Keratinocyte (primary cell): ENCODE data around the gene PARD3B. TPM values are rescaled to one million over a fixed set of nuclear protein-coding genes. Genes with fewer than 3 reads are reported as not detected.

Experiments used
- DNase-seq: peaks from one replicate; pipeline ENCODE4 v3.0.0-alpha.2; 2011; ENCODE audit warnings: low read depth, missing footprints, low spot score
- FAIRE-seq: peaks from 2 replicates; lab custom pipeline; 2011; peaks lifted over from hg19 to GRCh38; lab: Jason Lieb, UNC
- H2AFZ ChIP-seq: 2 replicates; pipeline ENCODE4 v1.6.0; 2012; ENCODE audit warnings: low read length, control low read depth, inconsistent platforms; ENCODE audit not compliant: control insufficient read depth
- H3K27ac ChIP-seq: 2 replicates; pipeline ENCODE4 v1.5.1; 2011; ENCODE audit warnings: low read length; ENCODE audit not compliant: control insufficient read depth, insufficient read depth
- H3K27me3 ChIP-seq: 3 replicates; pipeline ENCODE4 v1.6.0; 2011; ENCODE audit warnings: low read length; ENCODE audit not compliant: control insufficient read depth, insufficient read depth; ENCODE audit errors: extremely low read depth
- H3K36me3 ChIP-seq, 2 experiments: 2 replicates in 1 of 2; 3 replicates in 1 of 2; pipeline ENCODE4 v1.5.1; 2011; ENCODE audit warnings: low read length in 2 of 2, mild to moderate bottlenecking in 1 of 2; ENCODE audit not compliant: control insufficient read depth in 2 of 2, insufficient read depth in 2 of 2; ENCODE audit errors: extremely low read depth in 1 of 2
- H3K4me1 ChIP-seq: 3 replicates; pipeline ENCODE4 v1.5.1; 2011; ENCODE audit warnings: low read length; ENCODE audit not compliant: control insufficient read depth, insufficient read depth; ENCODE audit errors: extremely low read depth
- H3K4me2 ChIP-seq: 3 replicates; pipeline ENCODE4 v1.6.0; 2011; ENCODE audit warnings: low read depth, low read length; ENCODE audit not compliant: control insufficient read depth, insufficient read depth; ENCODE audit errors: extremely low read depth
- H3K4me3 ChIP-seq, 3 experiments: fragments of 200-600 bp in 1 of 3; sonication (generic) in 1 of 3; 2 replicates in 2 of 3; 3 replicates in 1 of 3; pipeline ENCODE4 v1.5.1; 2011 to 2016; ENCODE audit warnings: low read length in 3 of 3, mild to moderate bottlenecking in 3 of 3, control low read depth in 2 of 3, inconsistent platforms in 1 of 3, low read depth in 1 of 3, mixed read lengths in 1 of 3, mixed run types in 1 of 3, moderate library complexity in 1 of 3; ENCODE audit not compliant: control insufficient read depth in 2 of 3, insufficient read depth in 2 of 3; ENCODE audit errors: extremely low read depth in 1 of 3
- H3K79me2 ChIP-seq: 2 replicates; pipeline ENCODE4 v1.6.0; 2012; ENCODE audit warnings: low read length; ENCODE audit not compliant: control insufficient read depth, insufficient read depth
- H3K9ac ChIP-seq: 3 replicates; pipeline ENCODE4 v1.6.0; 2011; ENCODE audit warnings: low read length; ENCODE audit not compliant: control insufficient read depth, insufficient read depth; ENCODE audit errors: extremely low read depth
- H3K9me1 ChIP-seq: 3 replicates; pipeline ENCODE4 v1.6.0; 2011; ENCODE audit warnings: low read length; ENCODE audit not compliant: control insufficient read depth, insufficient read depth; ENCODE audit errors: extremely low read depth
- H3K9me3 ChIP-seq: 2 replicates; pipeline ENCODE4 v1.5.1; 2012; ENCODE audit warnings: low read depth, low read length; ENCODE audit not compliant: control insufficient read depth
- H4K20me1 ChIP-seq: 3 replicates; pipeline ENCODE4 v1.6.0; 2011; ENCODE audit warnings: low read length; ENCODE audit not compliant: control insufficient read depth, insufficient read depth; ENCODE audit errors: extremely low read depth
- EZH2 ChIP-seq: IDR thresholded peaks from one replicate; pipeline ENCODE4 v1.6.1; 2012; ENCODE audit warnings: inconsistent platforms, mild to moderate bottlenecking, low read length, moderate library complexity
- dilution Hi-C: fragments of 300-500 bp; cut with MboI; formaldehyde crosslinking; loops from one replicate; pipeline ENCODE4 v1.7.0; 2020; ENCODE audit warnings: low sequenced_read_pairs; ENCODE audit not compliant: extremely low pct_ligation_motif_present
- polyA plus RNA-seq, 5 experiments: library from polyadenylated mRNA; depleted of rRNA in 3 of 5; stranded (reverse) in 3 of 5; stranded (forward) in 1 of 5; unstranded in 1 of 5; fragments of >200 nt; gene quantifications; 1 replicate in 1 of 5; 2 replicates in 3 of 5; 3 replicates in 1 of 5; pipeline versions ENCODE4 v1.2.1 to v1.2.3, GENCODE V29; 2011 to 2012; ENCODE audit warnings: missing spikeins in 2 of 5, low read depth in 1 of 5, low replicate concordance in 1 of 5
- TF ChIP-seq, protein P1 (sequence below), 3 experiments: IDR thresholded peaks in 1 of 3; conservative IDR thresholded peaks in 1 of 3; optimal IDR thresholded peaks in 1 of 3; 2 replicates in 2 of 3; 3 replicates in 1 of 3; pipeline versions ENCODE3 to v1.5.1; 2011; ENCODE audit warnings: low read length in 3 of 3, mild to moderate bottlenecking in 3 of 3, moderate library complexity in 2 of 3, control low read depth in 1 of 3, inconsistent platforms in 1 of 3; ENCODE audit not compliant: insufficient read depth in 2 of 3; ENCODE audit errors: extremely low read depth in 1 of 3

Gene PARD3B
- polyA plus RNA-seq, 1 donor (not counting 4 experiments of a cell fraction or from before 2014, with no cell fraction given): 1.2 TPM

DNA sequence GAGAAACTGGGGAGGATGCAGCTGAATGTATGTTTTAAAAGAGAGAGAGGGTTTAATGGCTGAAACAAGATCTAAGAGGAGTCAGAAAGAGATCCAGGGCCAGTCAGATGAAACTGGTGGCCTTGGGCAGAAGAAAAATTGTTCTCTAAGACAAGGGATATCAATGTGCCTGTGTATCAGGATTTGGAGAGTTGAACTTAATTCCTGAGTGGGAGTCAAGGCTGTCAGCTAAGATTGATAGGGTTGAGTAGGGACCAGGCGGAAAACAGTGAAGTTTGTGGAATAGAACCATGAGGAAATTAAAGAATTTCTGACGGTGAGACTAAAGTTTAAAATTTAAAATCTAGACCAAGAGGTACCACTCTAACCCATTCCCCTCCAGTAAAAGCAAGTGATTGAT is 199.2 kb downstream of the PARD3B start:
- Histone ChIP-seq H3K9me1 (no peaks in the 10 kb centered on the region), H3K4me3 (no peak overlapping the region), H3K9ac (no peak overlapping the region), H3K9me3 (no peaks in the 10 kb centered on the region), H3K4me2 (no peak overlapping the region), H3K4me1 (peaks cover 6% of the 10 kb centered on the region), H4K20me1 (no peaks in the 10 kb centered on the region), H3K27me3 (no peaks in the 10 kb centered on the region), H3K27ac (no peak overlapping the region), H3K79me2 (no peaks in the 10 kb centered on the region), H3K36me3 (no peaks in the 10 kb centered on the region), H2AFZ (no peak overlapping the region)
- no peak for TF ChIP-seq EZH2
- TF ChIP-seq, protein P1, sequence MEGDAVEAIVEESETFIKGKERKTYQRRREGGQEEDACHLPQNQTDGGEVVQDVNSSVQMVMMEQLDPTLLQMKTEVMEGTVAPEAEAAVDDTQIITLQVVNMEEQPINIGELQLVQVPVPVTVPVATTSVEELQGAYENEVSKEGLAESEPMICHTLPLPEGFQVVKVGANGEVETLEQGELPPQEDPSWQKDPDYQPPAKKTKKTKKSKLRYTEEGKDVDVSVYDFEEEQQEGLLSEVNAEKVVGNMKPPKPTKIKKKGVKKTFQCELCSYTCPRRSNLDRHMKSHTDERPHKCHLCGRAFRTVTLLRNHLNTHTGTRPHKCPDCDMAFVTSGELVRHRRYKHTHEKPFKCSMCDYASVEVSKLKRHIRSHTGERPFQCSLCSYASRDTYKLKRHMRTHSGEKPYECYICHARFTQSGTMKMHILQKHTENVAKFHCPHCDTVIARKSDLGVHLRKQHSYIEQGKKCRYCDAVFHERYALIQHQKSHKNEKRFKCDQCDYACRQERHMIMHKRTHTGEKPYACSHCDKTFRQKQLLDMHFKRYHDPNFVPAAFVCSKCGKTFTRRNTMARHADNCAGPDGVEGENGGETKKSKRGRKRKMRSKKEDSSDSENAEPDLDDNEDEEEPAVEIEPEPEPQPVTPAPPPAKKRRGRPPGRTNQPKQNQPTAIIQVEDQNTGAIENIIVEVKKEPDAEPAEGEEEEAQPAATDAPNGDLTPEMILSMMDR (optimal IDR thresholded peaks at IDR 0.05 in 1 of 3, IDR thresholded peaks at IDR 0.05 in 1 of 3, conservative IDR thresholded peaks at IDR 0.05 in 1 of 3; ENCODE audit: extremely low read depth in 1 of 3, insufficient read depth in 2 of 3, low read length in 3 of 3): no peak
- DNase-seq (no peak), FAIRE-seq (no peak)
- dilution Hi-C loops: no loop called here

DNA sequence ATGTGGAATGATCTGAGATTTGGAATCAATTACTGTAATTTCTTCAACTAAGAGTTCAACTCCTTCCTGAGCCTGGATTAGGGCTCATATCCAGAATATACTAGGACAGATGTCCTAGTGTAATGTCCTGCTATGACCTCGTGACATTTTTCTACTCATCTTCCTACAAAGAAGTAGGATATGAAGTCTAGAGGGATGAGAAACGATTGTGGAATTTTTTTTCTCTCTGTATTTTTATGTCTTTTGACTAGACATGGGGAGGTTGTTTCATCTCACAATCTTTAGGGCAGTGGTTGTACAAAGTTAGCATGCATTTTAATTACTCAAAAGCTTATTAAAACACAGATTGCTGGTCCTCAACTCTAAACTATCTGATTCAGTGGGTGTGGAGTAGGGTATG is 203.0 kb downstream of the PARD3B start:
- Histone ChIP-seq H3K9me1 (no peaks in the 10 kb centered on the region), H3K27ac (no peak overlapping the region), H3K4me2 (no peak overlapping the region), H3K9me3 (no peaks in the 10 kb centered on the region), H3K36me3 (no peaks in the 10 kb centered on the region), H4K20me1 (no peaks in the 10 kb centered on the region), H2AFZ (no peak overlapping the region), H3K4me3 (no peak overlapping the region), H3K27me3 (no peaks in the 10 kb centered on the region), H3K4me1 (peaks cover 8% of the 10 kb centered on the region), H3K9ac (no peak overlapping the region), H3K79me2 (no peaks in the 10 kb centered on the region)
- DNase-seq (no peak), FAIRE-seq (peak; percentile 5)
- TF ChIP-seq, protein P1 (optimal IDR thresholded peaks at IDR 0.05 in 1 of 3, IDR thresholded peaks at IDR 0.05 in 1 of 3, conservative IDR thresholded peaks at IDR 0.05 in 1 of 3; ENCODE audit: extremely low read depth in 1 of 3, insufficient read depth in 2 of 3, low read length in 3 of 3): no peak
- no peak for TF ChIP-seq EZH2
- dilution Hi-C loops: no loop called here
